ENCODE data around the gene PIP5KL1. TPM values are rescaled to one million over a fixed set of nuclear protein-coding genes. Genes with fewer than 3 reads are reported as not detected.

PIP5KL1 gene
- total and polyA plus RNA-seq, 2 donors from 2014 or later = 3.0 to 4.3 TPM

- Histone ChIP-seq H3K36me3 (ENCODE audit: control insufficient read depth in 2 of 3, insufficient read depth in 3 of 3, low read length in 3 of 3) (no peaks in the 10 kb centered on the region), H3K9me3 (ENCODE audit: control insufficient read depth in 2 of 3, insufficient read depth in 1 of 3, low read length in 3 of 3) (no peaks in the 10 kb centered on the region), H3K27me3 (ENCODE audit: control insufficient read depth, insufficient read depth, low read length) (peaks cover 4% of the 10 kb centered on the region), H3K4me1 (ENCODE audit: control insufficient read depth in 2 of 3, insufficient read depth in 2 of 3, low read depth in 1 of 3, low read length in 3 of 3) (peaks cover 0 to 27% (median 0%) of the 10 kb centered on the region in 3 donors), H3K4me3 (ENCODE audit: low read length in 3 of 3) (no peak overlapping the region), H3K27ac (ENCODE audit: low read depth in 2 of 2, low read length in 2 of 2) (no peak overlapping the region), H3K9ac (ENCODE audit: low read length in 3 of 3) (no peak overlapping the region)
- TF ChIP-seq CTCF (IDR thresholded peaks at IDR 0.05; ENCODE audit: borderline replicate concordance, extremely low read depth, insufficient read depth) = no peak
- intact Hi-C loops (cut with DNase I) = no loop called here
- DNase-seq (no peak), FAIRE-seq (no peak)
Measured at GRCh38 chr9:127925959-127926905, 4.3 kb downstream of the PIP5KL1 start.

- FAIRE-seq = no peak
- intact Hi-C loops (cut with DNase I) = loop anchor here (5.0 kb wide), 1 partner anchor 333 kb away; no protein-coding TSS in a partner anchor
Measured at GRCh38 chr9:127924736-127925444, 5.7 kb downstream of the PIP5KL1 start.

GRCh38 chr9:127923771-127924170 is 6.8 kb downstream of the PIP5KL1 start:
- H3K4me3 ChIP-seq (ENCODE audit: low read length in 3 of 3) = no peak overlapping the region
- DNase-seq (no peak), FAIRE-seq (no peak)
- H3K27me3 ChIP-seq (ENCODE audit: control insufficient read depth, insufficient read depth, low read length) = peaks cover 2% of the 10 kb centered on the region
- no peak for TF ChIP-seq CTCF (IDR thresholded peaks at IDR 0.05; ENCODE audit: borderline replicate concordance, extremely low read depth, insufficient read depth)
- H3K27ac ChIP-seq (ENCODE audit: low read depth in 2 of 2, low read length in 2 of 2) = no peak overlapping the region
- intact Hi-C loops (cut with DNase I) = loop anchor here (5.0 kb wide), 1 partner anchor 331 kb away; no protein-coding TSS in a partner anchor
- H3K4me1 ChIP-seq (ENCODE audit: control insufficient read depth in 2 of 3, insufficient read depth in 2 of 3, low read depth in 1 of 3, low read length in 3 of 3) = peaks cover 0 to 22% (median 0%) of the 10 kb centered on the region in 3 donors
- H3K9me3 ChIP-seq (ENCODE audit: control insufficient read depth in 2 of 3, insufficient read depth in 1 of 3, low read length in 3 of 3) = no peaks in the 10 kb centered on the region
- no peak overlapping the region for H3K9ac ChIP-seq (ENCODE audit: low read length in 3 of 3)
- no peaks in the 10 kb centered on the region for H3K36me3 ChIP-seq (ENCODE audit: control insufficient read depth in 2 of 3, insufficient read depth in 3 of 3, low read length in 3 of 3)

More at GRCh38 chr9:127924736-127925444, 5.7 kb downstream of the PIP5KL1 start:
- no peak for TF ChIP-seq CTCF (IDR thresholded peaks at IDR 0.05; ENCODE audit: borderline replicate concordance, extremely low read depth, insufficient read depth)
- Histone ChIP-seq H3K9ac (ENCODE audit: low read length in 3 of 3) (no peak overlapping the region), H3K9me3 (ENCODE audit: control insufficient read depth in 2 of 3, insufficient read depth in 1 of 3, low read length in 3 of 3) (no peaks in the 10 kb centered on the region), H3K36me3 (ENCODE audit: control insufficient read depth in 2 of 3, insufficient read depth in 3 of 3, low read length in 3 of 3) (no peaks in the 10 kb centered on the region), H3K4me1 (ENCODE audit: control insufficient read depth in 2 of 3, insufficient read depth in 2 of 3, low read depth in 1 of 3, low read length in 3 of 3) (peaks cover 0 to 19% (median 0%) of the 10 kb centered on the region in 3 donors), H3K27ac (ENCODE audit: low read depth in 2 of 2, low read length in 2 of 2) (no peak overlapping the region), H3K4me3 (ENCODE audit: low read length in 3 of 3) (no peak overlapping the region), H3K27me3 (ENCODE audit: control insufficient read depth, insufficient read depth, low read length) (peaks cover 3% of the 10 kb centered on the region)
- peak in 1 of 5 donors; percentile 68 for DNase-seq

All from kidney (tissue), 14 donors.